HuH-7.5 (cell line): ENCODE results near the gene PIK3C3.
"Not testable (repeated sequence)": the region's sequence is repeated elsewhere in the genome, so short reads cannot be mapped to it uniquely, and the experiment has no call there.

Experiments
- DNase-seq: peaks from one replicate; pipeline ENCODE4 v3.0.0; 2011; ENCODE audit warnings: low spot score

Gene PIK3C3

GRCh38 chr18:42024131-42024530 is 69.1 kb downstream of the PIK3C3 start:
- DNase-seq, result no peak

GRCh38 chr18:42025491-42025890 is 70.5 kb downstream of the PIK3C3 start:
- DNase-seq, result no peak

- no peak for DNase-seq
Observed at GRCh38 chr18:42025974-42026625, 71.1 kb downstream of the PIK3C3 start.

- DNase-seq, result no peak
Observed at GRCh38 chr18:42028247-42028832, 73.3 kb downstream of the PIK3C3 start.

GRCh38 chr18:42029092-42029491 is 74.1 kb downstream of the PIK3C3 start:
- DNase-seq, result no peak

- DNase-seq, result peak; percentile 10
Observed at GRCh38 chr18:42030586-42031182, 75.7 kb downstream of the PIK3C3 start.

- DNase-seq, result no peak
Observed at GRCh38 chr18:42032447-42032846, 77.4 kb downstream of the PIK3C3 start.

GRCh38 chr18:42033137-42033810 is 78.2 kb downstream of the PIK3C3 start:
- DNase-seq, result no peak

GRCh38 chr18:42038936-42039335 is 83.9 kb downstream of the PIK3C3 start:
- no peak for DNase-seq

- DNase-seq, result no peak
Observed at GRCh38 chr18:42039396-42039795, 84.4 kb downstream of the PIK3C3 start.

- no peak for DNase-seq
Observed at GRCh38 chr18:42041793-42042192, 86.8 kb downstream of the PIK3C3 start.

- DNase-seq, result no peak
Observed at GRCh38 chr18:42045346-42045745, 90.3 kb downstream of the PIK3C3 start.

- no peak for DNase-seq
Observed at GRCh38 chr18:42047721-42048120, 92.7 kb downstream of the PIK3C3 start.

- peak; percentile 9 for DNase-seq
Observed at GRCh38 chr18:42048158-42048557, 93.1 kb downstream of the PIK3C3 start.

GRCh38 chr18:42049536-42049935 is 94.5 kb downstream of the PIK3C3 start:
- not testable (repeated sequence) for DNase-seq

GRCh38 chr18:42051411-42051810 is 96.4 kb downstream of the PIK3C3 start:
- no peak for DNase-seq

- no peak for DNase-seq
Observed at GRCh38 chr18:42052122-42052708, 97.2 kb downstream of the PIK3C3 start.

- no peak for DNase-seq
Observed at GRCh38 chr18:42053188-42053781, 98.3 kb downstream of the PIK3C3 start.

- DNase-seq, result no peak
Observed at GRCh38 chr18:42064109-42064508, 109.1 kb downstream of the PIK3C3 start.

- DNase-seq, result no peak
Observed at GRCh38 chr18:42067518-42067917, 112.5 kb downstream of the PIK3C3 start.

- no peak for DNase-seq
Observed at GRCh38 chr18:42068030-42068429, 113.0 kb downstream of the PIK3C3 start.

- DNase-seq, result no peak
Observed at GRCh38 chr18:42069036-42069435, 114.0 kb downstream of the PIK3C3 start.
